Neutrophil (primary cell): ENCODE data around the gene WDR36.
A peak's percentile ranks its signal among the peaks of the same experiment; 100 is the strongest.

Experiments
- H3K27ac ChIP-seq: fragments of 200-600 bp; sonication (generic); 2 replicates; pipeline ENCODE4 v1.5.1; 2016; ENCODE audit warnings: mild to moderate bottlenecking, moderate library complexity
- H3K27me3 ChIP-seq: fragments of 200-600 bp; sonication (generic); 2 replicates; pipeline ENCODE4 v1.6.0; 2016; ENCODE audit warnings: mild to moderate bottlenecking
- H3K36me3 ChIP-seq: fragments of 200-600 bp; sonication (generic); 2 replicates; pipeline ENCODE4 v1.5.1; 2017
- H3K4me1 ChIP-seq, 2 experiments: fragments of 200-600 bp in 1 of 2; sonication (generic) in 1 of 2; 1 replicate in 1 of 2; 2 replicates in 1 of 2; pipeline versions ENCODE4 v1.5.1 to v1.6.1; 2013 to 2016; ENCODE audit warnings: low read depth in 1 of 2, low read length in 1 of 2, mild to moderate bottlenecking in 1 of 2, moderate library complexity in 1 of 2; ENCODE audit not compliant: control insufficient read depth in 1 of 2, insufficient read depth in 1 of 2
- H3K4me3 ChIP-seq, 2 experiments: fragments of 200-600 bp in 1 of 2; sonication (generic) in 1 of 2; 1 replicate in 1 of 2; 2 replicates in 1 of 2; pipeline ENCODE4 v1.5.1; 2013 to 2016; ENCODE audit warnings: low read depth in 1 of 2, low read length in 1 of 2, mild to moderate bottlenecking in 1 of 2, moderate library complexity in 1 of 2
- H3K9me3 ChIP-seq: fragments of 200-600 bp; sonication (generic); 2 replicates; pipeline ENCODE4 v1.5.1; 2016
- CTCF ChIP-seq: fragments of 200-600 bp; sonication (generic); IDR thresholded peaks from 2 replicates; pipeline ENCODE4 v1.5.1; 2016; ENCODE audit warnings: antibody characterized with exemption

Gene WDR36

GRCh38 chr5:111143910-111144309, 51.8 kb downstream of the WDR36 start:
- H3K4me1 ChIP-seq: no peaks in the 10 kb centered on the region
- no peak overlapping the region for H3K4me3 ChIP-seq
- no peak for TF ChIP-seq CTCF
- H3K36me3 ChIP-seq: no peaks in the 10 kb centered on the region
- H3K27ac ChIP-seq: no peak overlapping the region
- no peaks in the 10 kb centered on the region for H3K9me3 ChIP-seq
- peaks cover 20% of the 10 kb centered on the region for H3K27me3 ChIP-seq

GRCh38 chr5:111144352-111144930, 52.3 kb downstream of the WDR36 start:
- Histone ChIP-seq H3K9me3 (no peaks in the 10 kb centered on the region), H3K27ac (no peak overlapping the region), H3K27me3 (peaks cover 20% of the 10 kb centered on the region), H3K4me1 (peaks cover 0 to 3% of the 10 kb centered on the region in 2 experiments), H3K36me3 (no peaks in the 10 kb centered on the region), H3K4me3 (no peak overlapping the region)
- TF ChIP-seq CTCF: no peak

- Histone ChIP-seq H3K27me3 (peaks cover 20% of the 10 kb centered on the region), H3K4me3 (no peak overlapping the region), H3K4me1 (peaks cover 3 to 13% of the 10 kb centered on the region in 2 experiments), H3K27ac (no peak overlapping the region), H3K36me3 (no peaks in the 10 kb centered on the region), H3K9me3 (no peaks in the 10 kb centered on the region)
- no peak for TF ChIP-seq CTCF
Measured at GRCh38 chr5:111146053-111146452, 53.9 kb downstream of the WDR36 start.

GRCh38 chr5:111147502-111147901, 55.4 kb downstream of the WDR36 start:
- Histone ChIP-seq H3K9me3 (no peaks in the 10 kb centered on the region), H3K4me1 (peaks cover 3 to 13% of the 10 kb centered on the region in 2 experiments)
- no peak for TF ChIP-seq CTCF

GRCh38 chr5:111151998-111152397, 59.9 kb downstream of the WDR36 start:
- no peak overlapping the region for H3K27ac ChIP-seq
- H3K4me1 ChIP-seq: peaks cover 3 to 13% of the 10 kb centered on the region in 2 experiments
- H3K27me3 ChIP-seq: peaks cover 11% of the 10 kb centered on the region
- H3K36me3 ChIP-seq: no peaks in the 10 kb centered on the region
- H3K9me3 ChIP-seq: no peaks in the 10 kb centered on the region
- TF ChIP-seq CTCF: no peak
- H3K4me3 ChIP-seq: peak overlapping the region in 1 of 2 experiments; percentile 5

More at GRCh38 chr5:111147502-111147901, 55.4 kb downstream of the WDR36 start:
- no peak overlapping the region for H3K27ac ChIP-seq
- peaks cover 20% of the 10 kb centered on the region for H3K27me3 ChIP-seq
- H3K4me3 ChIP-seq: no peak overlapping the region
- H3K36me3 ChIP-seq: no peaks in the 10 kb centered on the region
